Measurements from ENCODE around the gene CENPP. TPM values are rescaled to one million over a fixed set of nuclear protein-coding genes. Genes with fewer than 3 reads are reported as not detected.
"Not testable (repeated sequence)": the region's sequence is repeated elsewhere in the genome, so short reads cannot be mapped to it uniquely, and the experiment has no call there.

CENPP gene
- total RNA-seq, 2 experiments from 2014 or later, result 21.5 to 23.8 TPM

DNA sequence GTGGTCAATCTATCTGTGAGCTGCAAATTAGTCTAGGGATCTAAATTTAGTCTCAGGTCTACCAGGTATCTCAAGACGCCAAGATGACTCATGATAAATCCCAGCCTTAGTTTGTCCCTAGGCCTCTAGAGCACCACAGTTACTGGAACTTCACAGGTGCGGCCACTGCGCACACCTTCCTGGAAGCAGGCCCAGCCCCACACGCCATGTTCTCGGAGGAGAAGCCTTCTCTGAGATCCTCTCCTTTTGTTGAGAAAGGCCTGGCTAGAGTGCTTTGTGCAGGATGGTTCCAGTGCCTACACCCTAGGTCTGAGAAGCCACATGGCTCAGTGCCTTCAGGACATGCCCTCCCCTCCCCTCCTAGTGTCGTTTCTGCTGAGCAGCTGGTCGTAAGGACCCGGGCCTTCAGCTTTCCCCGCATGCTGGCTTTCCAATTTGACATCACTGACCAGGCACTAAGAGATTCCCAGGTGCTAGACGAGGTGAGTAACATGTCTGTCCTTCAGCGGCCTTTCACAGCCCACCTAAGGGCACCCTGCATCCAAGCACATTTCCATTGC lies 292.3 kb downstream of the CENPP start:
- CTCF ChIA-PET, result interaction anchor here (0.9 kb wide), 1 partner anchor 16 kb away, joined by 3 read pairs; no protein-coding TSS in a partner anchor

DNA sequence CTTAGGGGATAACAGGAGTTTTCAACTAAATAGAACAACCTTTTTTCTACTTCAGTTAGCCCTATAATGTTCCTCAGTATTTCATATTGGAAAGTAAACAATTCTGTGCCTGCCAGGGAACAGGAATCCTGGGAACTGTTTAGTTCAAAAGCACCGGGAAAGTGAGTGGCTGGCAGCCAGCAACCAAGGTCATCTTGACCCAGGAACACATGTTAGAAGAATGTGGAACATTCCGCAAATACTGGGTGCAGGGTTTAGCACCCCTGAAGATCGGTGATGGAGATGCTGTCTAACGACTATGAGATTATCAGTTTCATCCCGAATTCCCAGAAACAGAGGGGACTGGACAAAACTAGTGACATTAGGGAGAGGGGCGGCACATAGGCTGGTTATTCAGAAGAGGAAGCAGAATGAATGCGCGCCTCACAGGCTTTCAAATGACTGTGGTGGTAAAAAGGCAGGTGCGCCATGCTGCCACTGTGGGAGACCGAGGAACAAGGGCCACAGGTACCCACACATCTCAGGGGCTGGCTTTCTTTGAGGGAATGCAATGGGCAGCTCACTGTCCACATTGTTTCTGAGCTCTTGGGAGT lies 293.0 kb downstream of the CENPP start:
- ChIA-PET CTCF (interaction anchor here (0.9 kb wide), 1 partner anchor 15 kb away, joined by 3 read pairs; no protein-coding TSS in a partner anchor), POLR2A (no interaction called here)

More for the DNA sequence above, 292.3 kb downstream of the CENPP start:
- POLR2A ChIA-PET, result no interaction called here

DNA sequence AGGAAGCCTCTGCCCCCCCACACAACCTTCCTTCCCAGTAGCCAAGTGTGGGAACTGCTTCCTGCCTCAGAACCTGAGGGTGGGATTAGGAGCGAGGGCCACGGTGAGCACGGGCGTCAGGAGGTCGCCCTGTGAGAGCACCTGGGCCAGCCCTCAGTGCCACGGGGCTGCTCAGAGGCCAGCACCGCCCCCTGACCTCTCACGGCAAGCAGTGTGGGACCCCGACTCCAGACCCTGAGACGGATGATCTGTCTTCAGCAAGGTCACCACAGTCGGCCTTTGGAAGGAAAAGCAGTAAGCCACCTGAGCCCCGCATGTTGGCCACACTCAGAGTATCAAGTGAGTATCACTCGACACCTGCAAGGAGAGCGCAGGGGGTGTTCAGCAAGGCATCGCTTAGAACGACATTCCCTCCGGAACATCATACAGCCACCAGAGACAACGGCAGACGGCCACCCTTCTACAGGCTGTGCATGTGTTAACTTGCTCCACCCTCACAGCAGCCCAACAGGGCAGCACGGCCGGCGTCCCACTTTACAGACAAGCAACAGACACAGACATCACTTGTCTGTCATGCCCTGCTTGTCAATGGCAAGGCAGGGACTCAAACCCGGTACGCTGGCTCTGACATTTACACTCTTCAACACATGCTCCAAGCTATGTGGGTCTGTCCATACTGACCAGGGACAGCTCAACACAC lies 294.0 kb downstream of the CENPP start:
- CTCF ChIA-PET, result interaction anchor here (0.8 kb wide), 1 partner anchor 12 kb away, joined by 3 read pairs; no protein-coding TSS in a partner anchor
- POLR2A ChIA-PET, result no interaction called here

DNA sequence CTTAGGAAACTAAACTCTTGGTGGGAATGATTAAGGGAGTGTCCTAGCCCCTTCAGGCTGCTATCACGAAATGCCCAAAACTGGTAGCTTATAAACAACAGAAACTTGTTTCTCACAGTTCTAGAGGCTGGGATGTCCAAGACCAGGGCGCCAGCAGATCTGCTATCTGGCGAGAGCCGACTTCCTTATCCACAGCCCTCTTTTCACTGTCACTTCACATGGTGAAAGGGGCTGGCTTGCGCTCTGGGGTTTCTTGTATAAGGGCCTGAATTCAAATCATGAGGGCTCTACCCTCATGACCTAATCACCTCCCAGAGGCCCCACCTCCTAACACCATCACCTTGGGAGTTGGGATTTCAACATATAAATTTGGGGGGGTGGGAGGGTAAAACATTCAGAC lies 295.1 kb downstream of the CENPP start:
- ChIA-PET POLR2A (no interaction called here), CTCF (no interaction called here)

DNA sequence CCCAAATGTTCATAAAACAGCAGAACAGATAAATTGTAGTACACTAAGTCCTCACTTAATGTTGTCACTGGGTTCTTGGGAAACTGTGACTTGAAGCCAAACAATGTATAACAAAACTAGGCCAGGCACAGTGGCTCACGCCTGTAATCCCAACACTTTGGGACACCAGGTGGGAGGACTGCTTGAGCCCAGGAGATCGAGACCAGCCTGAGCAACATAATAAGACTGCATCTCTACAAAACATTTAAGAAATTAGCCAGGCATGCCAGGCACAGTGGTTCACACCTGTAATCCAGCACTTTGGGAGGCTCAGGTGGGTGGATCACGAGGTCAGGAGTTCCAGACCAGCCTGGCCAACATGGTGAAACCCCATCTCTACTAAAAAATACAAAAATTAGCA lies 298.2 kb downstream of the CENPP start:
- CTCF ChIA-PET, result not testable (repeated sequence)

DNA sequence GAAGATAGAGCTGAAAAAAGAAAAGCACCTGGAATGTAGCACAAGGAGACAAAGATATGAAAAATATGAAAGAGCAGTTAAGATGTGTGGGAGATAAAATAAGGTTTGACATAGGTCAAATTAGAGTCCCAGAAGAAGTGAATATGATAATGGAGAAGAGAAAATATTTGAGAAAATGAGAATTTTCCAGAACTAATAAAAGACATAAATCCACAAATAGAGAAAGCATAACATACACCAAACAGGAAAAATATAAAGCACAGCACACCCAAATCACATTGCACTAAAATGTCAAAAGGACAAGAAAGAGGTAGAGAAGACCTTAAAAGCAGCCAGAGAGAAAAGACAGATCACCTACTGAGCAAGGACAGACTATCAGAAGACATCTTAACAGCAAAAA lies 300.7 kb downstream of the CENPP start:
- ChIA-PET CTCF (interaction anchor here (0.7 kb wide), 1 partner anchor 88 kb away, joined by 3 read pairs; no protein-coding TSS in a partner anchor), POLR2A (interaction anchor here (0.5 kb wide), 1 partner anchor 183 kb away, joined by 3 read pairs; no protein-coding TSS in a partner anchor)

More for the DNA sequence above, 298.2 kb downstream of the CENPP start:
- POLR2A ChIA-PET, result not testable (repeated sequence)

DNA sequence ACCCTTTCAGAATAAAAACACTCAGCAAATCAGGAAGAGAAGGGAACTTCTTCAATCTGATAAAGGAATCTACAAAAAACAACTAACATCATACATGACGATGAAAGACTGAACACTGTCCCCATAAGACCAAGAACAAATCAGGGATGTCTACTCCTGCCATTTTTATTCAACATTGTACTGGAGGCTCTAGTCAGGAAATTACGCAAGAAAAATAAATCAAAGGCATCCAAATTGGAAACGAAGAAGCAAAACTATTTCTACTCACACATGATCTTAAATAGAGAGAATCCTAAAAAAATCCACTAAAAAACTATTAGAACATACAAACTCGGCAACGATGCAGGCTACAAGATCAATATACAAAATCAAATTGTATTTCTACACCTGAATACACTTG lies 301.9 kb downstream of the CENPP start:
- ChIA-PET CTCF (no interaction called here), POLR2A (no interaction called here)

DNA sequence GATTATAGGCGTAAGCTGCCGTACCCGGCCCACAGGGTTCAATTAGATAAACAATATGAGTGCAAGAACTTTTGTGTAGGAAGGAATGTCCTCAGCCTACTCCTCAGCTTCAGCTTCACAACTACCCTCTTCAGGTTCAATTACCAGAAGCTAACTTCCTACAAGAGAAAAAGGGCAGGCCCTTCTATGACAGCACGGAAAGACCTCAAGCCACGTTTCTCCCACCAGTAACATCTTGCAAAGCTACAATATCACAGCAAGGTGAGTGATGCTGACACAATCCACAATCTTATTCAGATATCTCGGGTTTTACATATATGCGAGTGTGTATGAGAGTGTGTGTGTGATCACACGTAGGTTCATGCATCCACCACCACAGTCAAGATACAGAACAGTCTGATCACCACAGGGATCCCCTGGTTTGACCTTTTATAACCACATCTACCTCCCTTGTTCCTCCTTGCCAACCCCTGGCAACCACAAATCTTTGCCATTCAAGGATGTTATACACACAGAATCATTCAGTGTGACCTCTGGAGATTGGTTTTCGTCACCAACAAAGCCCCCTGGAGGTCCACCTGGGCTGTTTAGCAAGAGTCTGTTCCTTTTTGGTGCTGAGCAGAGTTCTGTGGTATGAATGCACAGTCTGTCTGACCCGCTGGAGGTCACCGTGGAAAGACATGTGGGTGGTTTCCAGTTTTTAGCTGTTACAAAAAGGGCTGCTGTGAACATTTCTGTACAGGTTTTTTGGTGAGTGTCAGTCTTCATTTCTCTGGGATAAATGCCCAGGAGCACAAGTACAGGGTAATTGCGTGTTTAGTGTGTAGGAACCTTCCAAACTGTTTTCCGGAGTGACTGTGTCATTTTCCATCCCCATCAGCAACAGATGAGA lies 305.9 kb downstream of the CENPP start:
- CTCF ChIA-PET, result interaction anchor here (0.7 to 1.2 kb wide), 2 partner anchors 159 to 606 kb away, joined by 3 to 4 read pairs; no protein-coding TSS in a partner anchor
- POLR2A ChIA-PET, result interaction anchor here (0.7 kb wide), 1 partner anchor 310 kb away, joined by 6 read pairs; no protein-coding TSS in a partner anchor

DNA sequence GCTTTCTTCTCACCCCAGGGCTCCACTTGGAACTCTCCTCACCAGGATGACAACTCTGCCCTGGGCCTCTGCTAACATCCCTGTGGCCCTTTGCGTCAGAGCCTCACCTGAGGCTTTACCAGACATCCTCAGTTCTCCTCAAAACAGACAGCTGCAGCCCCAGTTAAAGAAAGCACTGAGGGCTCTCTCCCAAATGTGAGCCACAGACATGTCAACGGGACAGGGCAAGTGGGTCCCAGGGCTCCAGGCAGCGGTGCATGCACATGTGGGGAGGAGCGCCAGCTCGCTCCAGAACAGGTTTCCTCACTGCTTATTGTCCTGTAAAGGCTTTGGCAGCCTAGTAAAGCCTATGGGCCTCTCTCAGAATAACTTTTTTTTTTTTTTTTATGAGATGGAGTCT lies 306.9 kb downstream of the CENPP start:
- CTCF ChIA-PET, result no interaction called here
- POLR2A ChIA-PET, result no interaction called here

DNA sequence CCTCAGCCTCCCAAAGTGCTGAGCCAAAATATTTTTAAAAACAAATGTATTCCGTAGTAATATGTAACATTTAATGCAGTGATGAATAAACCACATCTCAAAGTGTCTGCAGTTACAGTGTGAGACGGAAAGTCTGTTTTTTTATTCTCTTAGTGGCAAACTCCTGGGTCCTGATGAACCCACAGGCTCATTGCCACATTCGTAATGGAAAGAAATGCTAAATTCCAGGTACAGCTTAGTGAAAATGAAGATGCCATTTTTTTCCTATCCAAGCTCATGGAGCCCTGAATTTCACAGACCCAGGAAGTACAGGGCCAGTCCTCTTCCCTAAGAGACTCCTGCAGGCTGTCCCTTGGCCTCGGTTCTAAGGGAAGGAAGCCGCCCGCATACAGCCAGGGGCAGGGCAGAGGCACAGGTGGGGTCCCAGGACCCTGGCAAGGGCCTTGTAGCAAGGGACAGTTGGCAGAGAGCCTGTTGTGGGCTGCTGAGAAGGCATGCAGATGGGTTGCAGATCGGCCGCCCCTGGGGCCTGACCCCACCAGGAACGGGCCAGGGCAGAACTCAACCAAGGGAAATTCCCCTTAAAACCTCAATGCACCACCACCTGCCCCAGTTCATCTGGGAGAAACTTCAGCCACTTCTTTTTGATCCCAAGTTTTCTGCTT lies 308.0 kb downstream of the CENPP start:
- ChIA-PET CTCF (interaction anchor here (0.9 to 2.4 kb wide), 4 partner anchors 10 to 495 kb away, joined by 3 to 6 read pairs (median 4); no protein-coding TSS in a partner anchor), POLR2A (no interaction called here)

DNA sequence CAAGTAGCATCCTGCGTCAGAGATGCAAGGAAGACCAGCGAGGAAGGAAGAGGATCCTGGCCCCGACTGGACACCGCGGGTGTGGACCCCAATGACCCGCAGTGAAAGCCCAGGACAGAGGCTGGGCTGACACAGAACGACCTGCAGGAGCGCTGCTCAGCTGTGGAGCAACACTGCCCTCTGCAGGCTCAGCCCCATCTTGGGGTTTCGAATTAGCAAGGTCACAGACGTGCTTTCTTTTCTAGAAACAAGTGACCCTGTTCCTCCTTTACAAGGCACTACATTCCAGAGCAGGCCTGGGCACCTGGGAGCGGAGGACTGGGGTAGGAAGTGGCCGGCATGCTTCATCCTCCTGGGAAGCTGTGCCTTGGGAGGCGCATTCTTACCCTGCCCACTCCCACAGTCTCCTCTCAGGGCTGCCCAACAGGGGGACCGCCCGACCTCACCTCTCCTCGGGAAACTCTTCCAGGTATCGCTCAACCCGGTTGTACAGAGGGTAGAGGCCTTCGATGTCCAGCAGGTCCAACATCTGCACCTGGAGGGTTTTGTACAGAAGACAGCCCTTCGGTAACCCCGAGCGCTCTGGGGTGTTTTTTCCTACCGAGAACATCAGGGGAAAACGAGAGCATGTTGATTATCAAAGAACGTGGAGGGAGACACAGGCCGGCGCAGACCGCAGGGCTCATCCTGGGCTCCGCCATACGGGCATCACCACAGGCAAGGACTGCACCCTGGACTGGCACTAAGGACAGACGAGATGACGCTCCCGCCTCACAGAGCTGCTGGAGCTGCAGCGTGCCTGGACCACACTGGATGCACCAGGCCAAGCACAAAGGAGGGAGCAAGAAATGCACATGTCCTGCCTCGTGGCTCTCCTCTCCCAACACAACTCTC lies 309.2 kb downstream of the CENPP start:
- POLR2A ChIA-PET, result no interaction called here
- CTCF ChIA-PET, result interaction anchor here (0.9 to 2.4 kb wide), 5 partner anchors 9 to 496 kb away, joined by 3 to 6 read pairs (median 4); no protein-coding TSS in a partner anchor

DNA sequence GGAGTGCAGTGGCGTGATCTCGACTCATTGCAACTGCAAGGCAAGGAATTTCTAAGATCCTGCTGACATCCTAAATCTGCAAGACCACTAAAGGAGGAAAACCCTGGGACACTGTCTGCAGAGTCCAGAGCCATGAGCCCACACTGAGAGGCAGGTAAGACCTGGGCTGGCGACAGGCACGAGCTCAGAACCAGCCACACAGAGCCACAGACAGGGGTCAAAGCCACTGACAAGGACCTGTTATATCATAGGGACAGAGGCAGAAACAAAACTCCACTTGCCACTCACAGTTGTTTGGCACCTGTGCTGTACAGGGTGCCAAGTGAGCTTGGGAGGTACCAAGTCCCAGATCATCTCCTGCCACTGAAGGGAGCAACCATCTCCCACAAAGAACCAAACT lies 310.0 kb downstream of the CENPP start:
- CTCF ChIA-PET, result interaction anchor here (1.0 to 2.4 kb wide), 3 partner anchors 24 to 497 kb away, joined by 3 to 6 read pairs (median 4); no protein-coding TSS in a partner anchor
- POLR2A ChIA-PET, result no interaction called here

DNA sequence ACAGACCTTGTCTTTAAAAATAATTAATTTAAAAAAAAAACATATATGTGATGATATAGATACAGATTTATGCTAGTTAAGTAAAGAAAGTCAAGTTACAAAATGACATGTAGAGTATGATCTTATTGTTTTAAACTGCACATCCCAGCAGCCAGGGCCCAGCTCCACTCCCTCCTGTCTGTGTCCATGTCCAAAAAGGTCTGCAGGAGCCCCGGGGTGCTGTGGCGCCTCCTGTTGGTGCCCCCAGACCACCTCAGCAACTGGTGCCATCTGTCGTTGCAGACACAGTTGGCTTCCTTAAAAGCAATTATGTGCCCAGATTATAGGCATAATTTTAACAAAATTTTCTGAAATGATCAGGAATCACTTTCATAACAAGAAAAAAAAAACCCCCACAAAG lies 310.9 kb downstream of the CENPP start:
- CTCF ChIA-PET, result no interaction called here
- POLR2A ChIA-PET, result no interaction called here

DNA sequence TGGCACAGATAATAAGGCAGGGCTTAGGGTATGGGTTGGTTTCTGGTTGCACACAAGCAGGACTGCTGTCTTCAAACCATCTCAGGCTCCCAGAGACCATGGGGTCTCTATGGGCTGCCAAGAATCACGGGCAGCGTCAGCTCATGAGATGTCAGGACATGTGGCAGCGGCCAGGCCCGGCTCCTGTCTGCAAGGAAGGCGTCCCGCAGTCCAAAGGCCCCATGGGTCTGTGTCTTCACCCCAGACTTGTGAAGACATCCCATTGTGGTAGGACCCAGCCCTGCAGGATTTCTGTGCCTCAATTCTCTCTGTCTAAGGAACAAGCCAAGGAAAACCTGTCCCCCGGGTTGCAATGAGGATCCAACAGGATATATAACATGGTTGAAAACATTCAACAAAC lies 311.6 kb downstream of the CENPP start:
- ChIA-PET CTCF (no interaction called here), POLR2A (no interaction called here)

DNA sequence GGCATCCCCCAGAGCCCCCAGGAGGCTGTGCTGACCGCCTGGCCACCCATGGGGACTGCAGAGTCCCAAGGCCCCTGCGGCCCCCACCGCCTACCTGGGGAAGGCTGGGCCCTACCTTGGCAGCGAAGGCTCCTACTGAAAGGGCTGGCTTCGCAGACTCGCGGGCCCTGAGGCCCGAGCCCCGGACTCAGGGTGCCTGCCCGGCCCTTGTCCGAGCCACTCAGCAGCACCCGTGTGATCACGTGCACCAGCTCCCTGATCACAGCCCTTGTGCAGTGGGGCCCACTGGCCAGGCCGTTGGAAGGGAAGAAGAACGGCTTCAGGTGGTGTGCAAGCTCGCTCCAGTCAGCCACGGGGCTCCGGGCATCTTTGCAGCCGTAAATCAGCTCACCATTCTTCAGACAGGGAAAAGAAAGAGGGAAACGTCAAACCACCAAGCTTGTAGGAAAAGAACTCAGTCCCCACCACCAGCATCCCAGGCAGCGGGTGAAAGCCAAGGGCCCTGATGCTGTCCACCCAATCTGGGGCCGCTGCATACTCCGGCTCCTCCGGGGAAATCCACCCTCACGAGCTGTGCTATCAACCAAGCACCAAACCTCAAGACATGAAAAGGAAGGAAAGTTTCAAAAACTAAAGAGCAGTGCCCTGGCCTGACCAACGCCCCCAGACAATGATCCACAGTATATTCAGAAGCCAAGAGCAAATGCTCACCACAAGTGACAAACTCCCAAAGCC lies 312.3 kb downstream of the CENPP start:
- POLR2A ChIA-PET, result no interaction called here
- CTCF ChIA-PET, result no interaction called here

DNA sequence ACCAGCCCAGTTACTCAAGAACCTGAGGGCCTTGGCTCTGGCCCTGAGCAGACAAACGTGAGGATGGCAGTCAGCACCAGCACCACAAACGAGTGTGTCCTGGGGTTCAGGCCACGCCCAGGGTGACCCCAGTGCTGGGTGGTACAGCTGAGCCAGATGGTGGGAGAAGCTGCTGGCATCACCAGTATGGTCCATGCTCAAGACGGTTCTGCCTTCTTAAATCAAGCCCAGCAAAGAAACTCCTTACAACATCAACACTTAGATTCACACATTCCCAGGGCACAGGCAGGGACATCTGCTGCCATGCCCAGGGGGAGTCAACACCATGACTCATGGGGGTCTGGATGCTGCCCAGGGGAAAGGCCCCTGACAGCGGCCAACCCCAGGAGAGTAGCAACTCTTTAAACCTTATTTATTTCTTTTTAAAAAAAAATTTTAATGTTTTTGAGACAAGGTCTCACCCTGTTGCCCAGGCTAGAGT lies 312.9 kb downstream of the CENPP start:
- ChIA-PET CTCF (no interaction called here), POLR2A (no interaction called here)

DNA sequence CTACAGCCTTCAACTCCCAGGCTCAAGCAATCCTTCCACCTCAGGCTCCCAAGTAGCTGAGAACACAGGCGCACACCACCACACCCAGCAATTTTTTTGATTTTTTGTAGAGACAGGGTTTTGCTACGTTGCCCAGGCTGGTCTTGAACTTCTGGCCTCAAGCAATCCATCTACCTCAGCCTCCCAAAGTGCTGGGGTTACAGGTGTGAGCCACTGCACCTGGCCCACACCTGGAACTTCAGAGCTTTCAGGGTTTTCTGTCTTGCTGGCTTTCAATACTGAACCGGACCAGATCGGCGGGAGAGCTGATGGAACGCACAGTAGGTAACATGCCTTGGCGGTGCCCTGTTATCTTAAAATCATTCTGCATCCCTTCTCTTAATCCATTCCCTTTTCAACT lies 313.4 kb downstream of the CENPP start:
- CTCF ChIA-PET, result no interaction called here
- POLR2A ChIA-PET, result no interaction called here
